HG02884 (cell line): ENCODE data around the gene PHETA1.

ENCODE experiments used
- ATAC-seq: cut with Tn5 transposase; IDR thresholded peaks from one replicate; pipeline ENCODE4 v1.9.1; 2021; ENCODE audit warnings: mild to moderate bottlenecking, moderate library complexity; ENCODE audit not compliant: unreplicated experiment

Gene PHETA1, protein sequence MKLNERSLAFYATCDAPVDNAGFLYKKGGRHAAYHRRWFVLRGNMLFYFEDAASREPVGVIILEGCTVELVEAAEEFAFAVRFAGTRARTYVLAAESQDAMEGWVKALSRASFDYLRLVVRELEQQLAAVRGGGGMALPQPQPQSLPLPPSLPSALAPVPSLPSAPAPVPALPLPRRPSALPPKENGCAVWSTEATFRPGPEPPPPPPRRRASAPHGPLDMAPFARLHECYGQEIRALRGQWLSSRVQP

DNA sequence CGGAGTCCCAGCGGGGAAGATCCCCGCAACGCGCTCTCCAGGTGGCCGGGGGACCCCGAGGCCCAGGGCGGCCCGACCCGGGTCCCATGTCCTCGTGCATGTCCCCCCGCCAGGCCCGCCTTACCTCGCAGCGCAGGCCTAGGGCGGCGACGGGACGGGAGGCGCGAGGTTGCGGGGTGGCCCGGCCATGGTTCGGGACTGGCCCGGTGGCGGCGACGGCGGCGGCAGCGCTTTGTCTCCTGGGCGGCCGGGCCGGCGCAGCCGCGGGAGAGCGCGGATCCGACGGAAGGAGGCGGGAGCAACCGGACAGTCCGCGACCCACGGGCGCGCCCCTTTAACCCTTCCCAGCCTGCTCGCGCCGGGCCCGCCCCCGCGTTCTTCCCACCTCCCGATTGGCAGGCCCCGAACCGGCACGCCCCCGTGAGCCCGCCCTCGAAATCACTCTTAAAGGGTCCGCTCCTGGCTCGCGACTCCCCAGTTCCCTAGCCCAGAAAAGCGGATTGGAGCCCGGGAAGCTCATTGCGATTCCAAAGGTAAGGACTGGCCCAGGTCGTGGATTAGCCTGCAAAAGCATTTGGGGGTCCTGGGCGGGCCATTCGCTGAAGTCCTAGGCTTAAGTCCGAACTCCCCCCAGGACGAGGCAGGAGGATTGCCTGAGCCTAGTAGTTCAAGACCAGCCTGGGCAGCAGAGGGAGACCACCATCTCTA is at the start of gene PHETA1:
Gene PHETA1, minus strand, starts transcription at position 308 of the 708 bp plus-strand sequence. CDS start 5,668 bp downstream, outside the sequence.
- ATAC-seq = peak; percentile 76

DNA sequence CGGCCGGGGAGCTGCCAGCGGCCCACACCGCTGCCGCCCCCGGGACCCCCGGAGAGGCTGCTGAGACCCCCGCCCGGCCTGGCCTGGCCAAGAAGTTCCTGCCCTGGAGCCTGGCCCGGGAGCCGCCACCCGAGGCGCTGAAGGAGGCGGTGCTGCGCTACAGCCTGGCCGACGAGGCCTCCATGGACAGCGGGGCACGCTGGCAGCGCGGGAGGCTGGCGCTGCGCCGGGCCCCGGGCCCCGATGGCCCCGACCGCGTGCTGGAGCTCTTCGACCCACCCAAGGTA is 49.6 kb upstream of the PHETA1 start:
- no peak for ATAC-seq

DNA sequence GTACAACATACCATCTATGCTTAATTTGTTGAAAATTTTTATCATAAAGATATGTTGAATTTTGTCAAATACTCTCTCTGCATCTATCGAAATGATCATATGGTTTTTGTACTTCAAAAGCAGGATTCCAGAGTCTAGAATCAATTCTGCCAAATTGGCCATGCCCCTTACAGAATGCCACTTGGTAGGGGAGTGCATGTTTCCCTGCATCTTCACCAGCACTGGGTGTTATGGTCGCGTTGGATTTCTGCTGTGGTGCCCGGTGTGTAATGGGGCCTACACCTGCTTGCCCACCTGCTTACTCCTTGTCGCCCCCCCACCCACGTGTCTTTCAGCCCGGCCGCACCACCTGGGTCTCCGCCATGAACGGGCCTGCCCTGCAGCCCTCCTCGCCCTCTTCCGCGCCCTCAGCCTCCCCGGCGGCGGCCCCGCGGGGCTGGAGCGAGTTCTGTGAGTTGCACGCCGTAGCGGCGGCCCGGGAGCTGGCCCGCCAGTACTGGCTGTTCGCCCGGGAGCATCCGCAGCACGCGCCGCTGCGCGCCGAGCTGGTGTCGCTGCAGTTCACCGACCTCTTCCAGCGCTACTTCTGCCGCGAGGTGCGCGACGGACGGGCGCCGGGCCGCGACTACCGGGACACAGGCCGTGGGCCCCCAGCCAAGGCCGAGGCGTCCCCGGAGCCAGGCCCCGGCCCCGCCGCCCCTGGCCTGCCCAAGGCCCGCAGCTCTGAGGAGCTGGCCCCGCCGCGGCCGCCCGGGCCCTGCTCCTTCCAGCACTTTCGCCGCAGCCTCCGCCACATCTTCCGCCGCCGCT is 49.1 kb upstream of the PHETA1 start:
- no peak for ATAC-seq

DNA sequence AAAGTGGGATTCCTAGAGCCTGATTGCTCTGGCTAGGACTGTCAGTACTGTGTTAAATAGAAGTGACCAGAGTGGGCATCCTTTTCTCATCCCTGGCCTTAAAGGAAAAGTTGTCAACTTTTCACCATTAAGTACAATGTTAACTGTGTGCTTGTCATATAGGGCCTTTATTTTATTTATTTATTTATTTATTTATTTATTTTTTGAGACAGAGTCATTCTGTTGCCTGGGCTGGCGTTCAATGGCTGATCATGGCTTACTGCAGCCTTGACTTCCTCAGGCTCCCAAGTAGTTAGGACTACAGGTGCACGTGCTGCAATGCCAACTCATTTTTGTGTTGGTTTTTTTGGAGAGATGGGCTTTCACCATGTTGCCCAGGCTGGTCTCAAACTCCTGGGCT is 48.4 kb upstream of the PHETA1 start:
- ATAC-seq = no peak

DNA sequence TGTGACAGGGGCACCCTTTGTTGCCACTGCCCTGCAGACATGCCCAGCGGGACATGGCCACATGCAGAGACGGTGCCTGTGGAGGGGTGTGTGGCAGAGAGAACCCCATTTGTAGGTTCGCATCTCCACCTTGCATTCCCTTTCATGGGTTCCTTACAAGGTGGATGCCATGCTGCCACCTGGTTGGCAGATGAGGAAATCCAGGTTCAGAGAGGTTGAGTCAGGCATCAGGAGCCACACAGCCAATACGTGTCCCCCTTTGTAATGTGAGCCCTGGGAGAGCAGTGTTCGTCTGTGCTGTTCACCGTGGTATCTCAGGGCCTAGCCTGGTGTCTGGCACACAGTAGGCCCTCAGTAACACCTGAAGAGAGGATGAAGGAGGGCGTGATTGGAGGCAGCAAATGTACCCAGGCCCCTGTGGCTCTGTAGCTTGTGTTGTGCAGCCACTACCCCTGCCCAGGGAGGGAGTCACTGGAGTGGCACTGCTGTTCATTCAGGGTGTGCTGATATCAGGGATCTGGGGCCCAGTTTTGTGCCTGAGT is 45.9 kb upstream of the PHETA1 start:
- no peak for ATAC-seq

DNA sequence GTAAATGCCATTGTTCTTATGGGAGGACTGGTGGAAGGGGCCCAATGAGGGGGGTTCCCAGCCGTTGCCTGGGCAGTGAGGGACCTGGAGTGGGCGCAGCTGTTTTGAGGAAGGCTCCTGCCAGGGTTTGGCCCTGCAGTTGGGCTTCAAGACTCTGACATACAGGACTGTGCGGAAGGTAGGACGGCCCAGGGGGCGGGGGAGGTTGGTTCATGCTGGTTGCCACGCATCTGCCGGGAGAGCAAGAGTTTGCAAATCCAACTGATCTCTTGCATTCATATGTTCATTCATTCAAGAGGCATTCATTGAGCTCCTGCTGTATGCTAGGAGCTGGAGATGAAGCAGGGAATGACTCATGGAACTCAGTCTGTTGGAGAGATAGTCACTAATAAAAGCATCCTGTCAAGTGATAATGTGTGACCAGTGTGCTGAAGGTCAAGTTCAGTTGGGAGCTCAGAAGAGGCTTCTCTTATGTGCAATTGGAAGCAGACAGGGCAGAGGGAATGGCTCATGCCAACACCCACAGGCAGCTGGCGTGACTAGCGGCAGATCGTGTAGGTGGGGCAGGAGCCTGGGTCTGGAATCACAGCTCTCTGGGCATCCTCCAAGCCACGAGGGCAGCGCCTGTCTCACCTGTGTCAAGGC is 44.7 kb upstream of the PHETA1 start:
- no peak for ATAC-seq

DNA sequence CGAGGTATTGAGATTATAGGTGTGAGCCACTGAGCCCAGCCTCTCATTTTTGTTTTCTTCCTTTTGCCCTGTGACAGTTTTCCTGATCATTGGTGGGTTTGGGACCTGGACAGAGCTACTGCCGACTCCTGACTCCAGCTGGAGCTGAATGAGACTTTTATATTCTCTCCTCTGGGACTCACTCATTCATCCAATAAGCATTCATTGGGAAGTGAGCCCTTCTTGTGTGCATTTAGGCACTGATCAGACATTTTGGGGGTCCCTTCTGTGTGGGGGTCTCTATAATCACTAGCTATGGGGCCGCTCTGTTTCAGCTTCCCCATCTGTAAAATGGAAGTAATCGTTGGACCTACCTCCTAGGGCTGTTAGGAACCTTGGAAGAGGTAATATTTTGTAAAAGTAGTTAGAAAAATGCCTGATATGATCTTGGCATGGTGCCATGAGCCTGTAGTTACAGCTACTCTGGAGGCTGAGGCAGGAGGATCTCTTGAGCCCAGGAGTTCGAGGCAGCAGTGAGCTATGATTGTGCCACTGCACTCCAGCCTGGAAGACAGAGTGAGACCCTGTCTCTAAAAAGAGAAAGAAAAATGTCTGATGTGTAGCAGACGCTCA is 44.0 kb upstream of the PHETA1 start:
- no peak for ATAC-seq

DNA sequence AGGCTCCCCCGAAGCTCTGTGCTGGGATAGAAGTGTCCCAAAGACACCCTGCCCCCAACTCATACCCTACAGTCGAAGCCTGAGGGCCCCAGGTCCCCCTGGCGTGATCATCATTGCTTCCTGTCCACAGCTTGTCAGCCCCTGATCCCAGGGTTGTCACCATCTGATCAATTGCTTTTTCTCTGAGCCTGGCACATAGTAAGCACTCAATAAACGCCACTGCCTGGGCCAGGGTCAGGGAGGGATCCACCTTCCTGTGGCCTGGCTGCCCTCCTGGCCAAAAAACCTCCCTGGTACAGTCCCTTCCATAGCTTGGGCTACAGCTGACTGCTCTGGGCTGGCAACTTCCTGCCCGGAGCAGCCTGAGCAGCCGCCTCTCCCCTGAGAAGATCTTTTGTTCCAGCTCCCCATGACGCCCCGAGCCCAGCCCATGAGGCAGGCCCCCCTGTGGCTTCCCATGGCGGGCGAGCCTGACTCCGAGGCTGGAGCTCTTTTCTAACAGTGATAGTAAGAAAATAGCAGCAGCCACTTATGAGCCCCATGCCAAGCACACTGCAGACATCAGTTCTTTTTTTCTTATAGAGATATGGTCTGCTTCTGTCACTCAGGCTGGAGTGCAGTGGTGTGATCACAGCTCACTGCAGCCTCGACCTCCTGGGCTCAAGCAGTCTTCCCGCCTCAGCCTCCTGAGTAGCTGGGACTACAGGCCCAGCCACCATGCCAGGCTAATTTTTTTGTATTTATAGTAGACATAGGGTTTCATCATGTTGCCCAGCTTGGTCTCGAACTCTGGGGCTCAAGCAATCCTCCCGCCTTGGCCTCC is 43.3 kb upstream of the PHETA1 start:
- ATAC-seq = no peak

DNA sequence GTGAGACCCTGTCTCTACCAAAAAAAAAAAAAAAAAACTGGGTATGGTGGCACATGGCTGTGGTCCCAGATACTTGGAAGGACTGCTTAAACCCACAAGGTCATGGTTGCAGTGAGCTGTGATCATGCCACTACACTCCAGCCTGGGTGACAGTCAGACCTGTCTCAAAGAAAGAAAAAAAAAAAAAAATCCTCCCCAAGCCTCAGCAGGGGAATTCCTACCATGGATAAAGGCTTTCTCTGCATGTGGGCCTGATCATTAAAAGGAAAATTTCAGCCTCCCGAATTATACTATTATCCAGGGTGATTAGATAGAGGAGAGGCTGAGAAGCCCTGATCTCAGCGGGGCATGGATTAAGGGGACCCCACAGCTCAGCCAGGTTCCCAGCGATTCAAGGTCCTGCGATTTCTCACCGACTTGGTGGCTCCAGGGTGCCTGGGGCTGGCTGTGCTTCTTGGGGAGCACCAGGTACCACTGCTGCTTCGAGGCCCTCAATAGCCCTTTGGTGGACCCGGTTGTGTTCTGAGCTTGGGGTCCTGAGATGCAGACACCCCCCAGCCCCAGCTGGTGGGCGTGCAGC is 42.4 kb upstream of the PHETA1 start:
- no peak for ATAC-seq

DNA sequence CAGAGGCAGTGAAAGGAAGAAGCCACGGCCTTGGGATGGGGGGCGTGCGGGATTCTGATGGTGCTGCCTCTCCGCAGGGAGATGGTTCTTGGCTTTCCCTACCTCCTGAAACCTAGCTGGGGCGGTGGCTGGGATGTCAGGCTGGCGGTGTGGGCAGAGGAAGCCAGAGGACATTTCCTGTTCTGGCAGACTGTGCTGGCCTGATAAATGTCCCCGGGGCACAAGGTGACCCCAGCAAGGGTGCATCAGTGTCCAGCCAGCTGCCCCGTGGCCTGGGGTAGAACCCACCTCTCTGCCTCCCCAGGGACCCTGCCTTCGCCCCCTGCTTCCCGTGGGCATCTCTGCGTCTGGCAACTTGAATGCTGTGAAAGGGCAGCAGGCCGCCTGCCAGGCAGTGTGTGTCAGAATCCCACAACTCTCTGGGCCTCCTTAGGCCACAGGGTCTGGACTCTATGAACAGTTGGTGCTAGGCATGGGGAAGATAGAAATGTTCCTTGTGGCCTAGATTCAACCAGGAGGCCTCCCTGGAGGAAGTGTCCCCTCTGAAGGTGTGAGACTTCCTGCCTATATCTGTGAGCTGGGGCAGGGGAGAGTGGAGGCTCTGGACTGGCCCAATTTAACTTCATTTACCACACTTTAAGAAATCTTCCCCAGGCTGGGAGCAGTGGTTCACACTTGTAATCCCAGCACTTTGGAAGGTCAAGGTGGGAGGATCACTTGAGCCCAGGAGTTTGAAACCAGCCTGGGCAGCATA is 41.7 kb upstream of the PHETA1 start:
- ATAC-seq = no peak

DNA sequence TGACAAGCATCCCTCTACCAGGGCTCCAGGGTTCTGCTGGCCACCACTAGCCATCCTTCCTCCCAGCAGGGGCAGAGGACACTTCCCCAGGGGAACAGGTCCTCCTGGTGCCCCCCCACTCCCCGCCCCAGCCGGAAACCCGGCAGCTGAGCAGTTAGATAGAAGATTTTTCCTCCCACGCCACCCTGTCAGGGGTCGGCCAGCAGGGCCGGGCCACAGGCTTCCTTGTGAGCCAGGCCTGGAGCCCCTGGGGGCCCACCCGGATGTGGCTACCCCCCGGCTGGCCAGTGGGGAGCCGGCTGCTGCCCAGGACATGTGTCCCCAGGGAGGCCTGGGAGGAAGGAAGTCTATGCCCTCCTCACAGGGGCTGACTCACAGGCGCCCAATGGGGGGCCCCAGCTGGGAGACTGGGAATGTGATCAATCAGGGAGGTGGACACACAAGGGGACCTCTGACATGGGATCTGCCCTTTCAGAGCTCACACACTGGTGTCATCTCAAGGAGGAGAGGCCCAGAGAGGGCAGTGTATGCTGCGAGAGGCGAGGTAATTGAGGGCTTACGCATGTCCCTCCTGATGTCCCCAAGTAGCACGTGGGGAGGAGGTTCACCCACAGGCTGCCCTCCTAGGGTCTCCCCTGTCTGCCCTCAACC is 41.0 kb upstream of the PHETA1 start:
- ATAC-seq = no peak

DNA sequence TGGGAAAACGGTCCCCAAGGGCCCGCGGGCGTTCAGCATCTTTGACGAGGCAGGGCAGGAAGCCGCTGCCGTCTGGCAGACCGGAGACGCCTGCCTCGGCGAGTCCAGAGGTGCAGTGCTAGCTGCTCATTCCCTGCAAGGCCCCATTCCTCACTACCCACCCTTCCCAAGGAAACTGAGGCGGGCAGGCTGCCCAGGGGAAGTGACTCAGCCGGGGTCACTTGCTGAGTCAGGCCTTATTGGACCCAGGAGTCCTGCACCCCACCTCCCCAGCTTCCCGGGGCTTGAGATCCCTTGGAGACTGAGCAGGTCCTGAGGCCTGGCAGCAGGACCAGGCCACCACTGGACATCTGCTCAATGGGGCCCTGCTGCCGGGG is 40.5 kb upstream of the PHETA1 start:
- no peak for ATAC-seq

DNA sequence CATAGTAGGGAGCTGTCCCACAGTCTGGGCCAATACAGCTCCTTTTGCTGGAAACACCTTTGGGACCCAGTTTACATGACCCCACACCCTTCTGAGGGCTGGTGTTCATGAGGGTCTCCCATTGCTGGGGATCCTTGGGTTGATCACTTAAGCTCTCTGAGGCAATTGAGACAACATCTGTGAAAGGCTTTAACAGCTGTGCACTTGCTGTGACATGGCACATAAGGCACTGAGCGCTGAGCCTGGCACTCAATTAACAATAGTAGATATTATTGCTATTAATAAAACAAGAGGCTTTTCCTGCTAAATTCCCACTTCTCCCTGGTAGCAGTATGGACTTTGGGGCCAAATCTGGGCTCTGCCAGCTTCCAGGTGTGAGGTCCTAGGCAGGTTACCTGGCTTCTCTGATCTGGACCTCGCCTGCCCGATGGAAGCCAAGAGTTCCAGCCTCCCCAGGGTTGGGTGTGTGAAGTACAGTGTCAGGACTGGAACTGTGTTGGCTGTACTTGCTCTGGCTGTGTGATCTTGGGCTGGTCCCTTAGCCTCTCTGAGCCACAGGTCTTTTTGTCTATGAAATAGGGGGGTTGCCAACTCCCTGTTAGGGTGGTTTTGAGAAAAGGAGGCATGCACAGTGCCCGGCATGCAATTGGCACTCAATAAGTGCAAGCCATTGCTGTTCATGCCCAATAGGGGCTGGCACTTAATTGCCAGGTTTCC is 39.9 kb upstream of the PHETA1 start:
- ATAC-seq = no peak

DNA sequence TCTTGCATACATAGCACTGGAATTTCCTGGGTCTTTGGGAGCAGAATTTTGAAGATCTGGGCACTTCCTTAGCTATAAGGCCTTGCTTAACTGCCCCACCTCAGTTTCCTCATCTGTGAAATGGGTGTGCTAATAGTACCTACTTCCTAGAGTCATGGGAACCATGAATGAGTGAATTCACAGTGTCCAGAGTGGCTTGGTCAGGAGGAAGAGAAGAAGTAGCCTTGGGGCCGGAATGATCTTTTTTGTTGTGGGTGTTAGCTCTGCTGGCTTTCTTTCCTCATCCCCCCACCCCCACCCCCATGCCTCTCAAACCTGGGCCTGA is 39.2 kb upstream of the PHETA1 start:
- ATAC-seq = no peak

DNA sequence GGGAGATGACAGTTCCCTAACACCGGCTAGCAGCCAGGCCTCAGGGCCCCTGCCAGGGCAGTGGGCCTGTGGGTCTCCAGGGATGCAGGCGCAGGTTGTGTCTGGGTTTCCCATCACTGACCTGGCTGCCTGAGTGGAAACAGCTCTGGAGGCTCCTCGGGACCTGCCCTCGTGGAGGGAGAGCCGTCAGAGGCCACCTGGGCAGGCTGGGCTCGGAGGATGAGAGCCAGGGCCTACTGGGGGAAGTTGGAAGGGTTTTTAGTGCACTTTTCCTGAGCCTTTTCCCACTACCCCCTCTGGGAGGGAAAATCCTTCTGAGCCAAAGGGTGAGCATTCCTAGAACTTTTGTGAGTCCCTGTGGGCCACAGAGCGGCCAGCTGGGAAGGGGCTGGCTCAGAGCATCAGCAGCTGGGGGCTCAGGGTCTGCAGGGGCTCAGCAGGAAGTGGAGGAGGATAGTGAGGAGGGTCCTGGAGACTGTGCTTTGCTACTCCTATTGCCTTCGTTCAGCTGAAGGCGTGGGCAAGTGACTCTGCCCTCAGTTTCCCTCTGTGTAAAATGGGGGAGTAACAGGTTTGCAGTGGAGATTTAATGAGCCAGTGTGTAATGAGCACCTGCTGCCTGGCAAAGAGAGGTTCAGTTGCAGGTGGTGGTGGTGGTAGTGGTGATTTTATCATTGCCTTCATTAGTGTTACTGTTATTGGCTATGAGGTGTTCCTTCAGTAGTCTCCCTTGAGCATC is 38.7 kb upstream of the PHETA1 start:
- no peak for ATAC-seq

DNA sequence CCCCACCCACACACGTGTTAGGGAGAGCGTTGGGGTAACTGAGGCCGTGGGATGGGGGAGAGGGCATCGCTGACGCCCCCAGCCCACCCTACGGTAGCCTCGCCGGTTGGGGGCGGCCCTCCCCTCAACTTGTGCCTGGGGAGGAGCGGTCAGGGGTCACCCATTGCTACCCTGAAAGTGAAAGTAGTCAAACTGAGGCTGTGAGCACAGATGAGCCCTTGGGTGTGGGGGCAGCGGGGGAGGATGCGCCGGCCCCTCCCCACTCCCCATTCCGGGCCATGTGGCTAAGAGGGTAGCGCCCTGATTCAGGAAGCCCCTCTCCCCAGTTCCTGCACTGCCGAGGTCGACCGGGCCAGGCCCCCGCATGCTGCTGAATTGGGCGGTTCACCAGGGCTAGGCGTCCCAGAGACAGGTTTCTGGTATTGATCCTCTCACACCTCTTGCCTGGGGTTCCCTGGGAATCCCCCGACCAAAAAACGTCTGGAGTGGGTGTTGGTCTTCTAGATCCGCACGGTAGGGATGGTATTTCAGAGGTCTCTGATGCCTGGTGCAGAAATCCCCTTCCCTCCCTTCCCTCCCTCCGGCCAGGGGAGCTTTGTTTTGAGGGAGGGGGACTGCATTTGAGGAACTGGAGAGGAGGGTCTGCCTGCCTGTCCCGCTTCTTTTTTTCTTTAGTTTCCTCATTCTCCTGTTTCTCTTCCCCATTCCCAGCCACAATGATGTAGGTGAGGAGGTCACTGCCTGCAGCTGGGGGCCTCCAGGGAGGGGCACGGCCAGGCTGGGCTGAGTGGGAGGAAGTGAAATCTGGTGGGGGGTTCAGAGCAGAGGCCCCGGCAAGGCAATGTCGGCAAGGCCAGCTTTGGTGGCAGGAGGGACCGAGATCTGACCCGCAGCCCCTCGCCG is 37.8 kb upstream of the PHETA1 start:
- ATAC-seq = no peak
